ENCODE data around the gene COPB2. TPM values are rescaled to one million over a fixed set of nuclear protein-coding genes. Genes with fewer than 3 reads are reported as not detected.

Gene COPB2
- polyA plus RNA-seq, 1 donor (not counting 4 experiments of a cell fraction or from before 2014, with no cell fraction given): 149 TPM

GRCh38 chr3:139309061-139309591 is 80.3 kb downstream of the COPB2 start:
- dilution Hi-C loops (cut with MboI; ENCODE audit: extremely low pct_ligation_motif_present, low sequenced_read_pairs): loop anchor here (25.0 kb wide), 2 partner anchors 197 to 372 kb away; partner anchors contain the start of genes FOXL2 and FOXL2NB
- H3K9me3 ChIP-seq (ENCODE audit: control insufficient read depth, low read depth, low read length): no peaks in the 10 kb centered on the region
- no peaks in the 10 kb centered on the region for H3K79me2 ChIP-seq (ENCODE audit: control insufficient read depth, insufficient read depth, low read length)
- H3K9me1 ChIP-seq (ENCODE audit: control insufficient read depth, extremely low read depth, insufficient read depth, low read length): no peaks in the 10 kb centered on the region
- H4K20me1 ChIP-seq (ENCODE audit: control insufficient read depth, extremely low read depth, insufficient read depth, low read length): no peaks in the 10 kb centered on the region
- no peak for TF ChIP-seq CTCF (optimal IDR thresholded peaks at IDR 0.05 in 1 of 3, IDR thresholded peaks at IDR 0.05 in 1 of 3, conservative IDR thresholded peaks at IDR 0.05 in 1 of 3; ENCODE audit: extremely low read depth in 1 of 3, insufficient read depth in 2 of 3, low read length in 3 of 3)
- TF ChIP-seq EZH2 (IDR thresholded peaks at IDR 0.05; ENCODE audit: low read length): no peak
- H2AFZ ChIP-seq (ENCODE audit: control insufficient read depth, low read length): no peak overlapping the region
- H3K27me3 ChIP-seq (ENCODE audit: control insufficient read depth, extremely low read depth, insufficient read depth, low read length): no peaks in the 10 kb centered on the region
- peaks cover 18% of the 10 kb centered on the region for H3K4me1 ChIP-seq (ENCODE audit: control insufficient read depth, extremely low read depth, insufficient read depth, low read length)
- no peak overlapping the region for H3K27ac ChIP-seq (ENCODE audit: control insufficient read depth, insufficient read depth, low read length)
- FAIRE-seq: no peak
- H3K9ac ChIP-seq (ENCODE audit: control insufficient read depth, extremely low read depth, insufficient read depth, low read length): no peak overlapping the region
- H3K4me2 ChIP-seq (ENCODE audit: control insufficient read depth, extremely low read depth, insufficient read depth, low read depth, low read length): no peak overlapping the region
- H3K4me3 ChIP-seq (ENCODE audit: control insufficient read depth in 2 of 3, extremely low read depth in 1 of 3, insufficient read depth in 2 of 3, low read depth in 1 of 3, low read length in 3 of 3): no peak overlapping the region
- no peaks in the 10 kb centered on the region for H3K36me3 ChIP-seq (ENCODE audit: control insufficient read depth in 2 of 2, extremely low read depth in 1 of 2, insufficient read depth in 2 of 2, low read length in 2 of 2)
- DNase-seq (ENCODE audit: low read depth, low spot score): no peak

- TF ChIP-seq CTCF (optimal IDR thresholded peaks at IDR 0.05 in 1 of 3, IDR thresholded peaks at IDR 0.05 in 1 of 3, conservative IDR thresholded peaks at IDR 0.05 in 1 of 3; ENCODE audit: extremely low read depth in 1 of 3, insufficient read depth in 2 of 3, low read length in 3 of 3): no peak
- no peak for TF ChIP-seq EZH2 (IDR thresholded peaks at IDR 0.05; ENCODE audit: low read length)
- H3K4me1 ChIP-seq (ENCODE audit: control insufficient read depth, extremely low read depth, insufficient read depth, low read length): peaks cover 18% of the 10 kb centered on the region
- H3K79me2 ChIP-seq (ENCODE audit: control insufficient read depth, insufficient read depth, low read length): no peaks in the 10 kb centered on the region
- H3K36me3 ChIP-seq (ENCODE audit: control insufficient read depth in 2 of 2, extremely low read depth in 1 of 2, insufficient read depth in 2 of 2, low read length in 2 of 2): no peaks in the 10 kb centered on the region
- H4K20me1 ChIP-seq (ENCODE audit: control insufficient read depth, extremely low read depth, insufficient read depth, low read length): no peaks in the 10 kb centered on the region
- no peak for FAIRE-seq
- no peaks in the 10 kb centered on the region for H3K9me3 ChIP-seq (ENCODE audit: control insufficient read depth, low read depth, low read length)
- dilution Hi-C loops (cut with MboI; ENCODE audit: extremely low pct_ligation_motif_present, low sequenced_read_pairs): loop anchor here (25.0 kb wide), 2 partner anchors 196 to 371 kb away; partner anchors contain the start of genes FOXL2 and FOXL2NB
- H3K4me2 ChIP-seq (ENCODE audit: control insufficient read depth, extremely low read depth, insufficient read depth, low read depth, low read length): no peak overlapping the region
- H3K9me1 ChIP-seq (ENCODE audit: control insufficient read depth, extremely low read depth, insufficient read depth, low read length): no peaks in the 10 kb centered on the region
- H3K27me3 ChIP-seq (ENCODE audit: control insufficient read depth, extremely low read depth, insufficient read depth, low read length): no peaks in the 10 kb centered on the region
- no peak overlapping the region for H3K9ac ChIP-seq (ENCODE audit: control insufficient read depth, extremely low read depth, insufficient read depth, low read length)
- no peak overlapping the region for H2AFZ ChIP-seq (ENCODE audit: control insufficient read depth, low read length)
- no peak for DNase-seq (ENCODE audit: low read depth, low spot score)
- no peak overlapping the region for H3K4me3 ChIP-seq (ENCODE audit: control insufficient read depth in 2 of 3, extremely low read depth in 1 of 3, insufficient read depth in 2 of 3, low read depth in 1 of 3, low read length in 3 of 3)
- H3K27ac ChIP-seq (ENCODE audit: control insufficient read depth, insufficient read depth, low read length): no peak overlapping the region
Observed at GRCh38 chr3:139308560-139308959, 80.9 kb downstream of the COPB2 start.
